Endothelial cell of umbilical vein (primary cell): ENCODE data around the gene C11orf58. TPM values are rescaled to one million over a fixed set of nuclear protein-coding genes. Genes with fewer than 3 reads are reported as not detected.
A peak's percentile ranks its signal among the peaks of the same experiment; 100 is the strongest.

Experiments used
- BruUV-seq: library from RNA; stranded (reverse); fragments of 400-500 nt; replicated peaks from 2 replicates; lab custom pipeline; 2021; lab: Mats Ljungman, UMichigan
- CTCF ChIA-PET: fragments of 300-600, 350-600 bp; sonication (Branson Sonifier 250); formaldehyde crosslinking; loops from one replicate; lab custom pipeline; 2021; ENCODE audit warnings: antibody characterized with exemption, inconsistent platforms; lab: Charles Lee
- POLR2A ChIA-PET: fragments of 300-600, 350-600 bp; sonication (Branson Sonifier 250); formaldehyde crosslinking; loops from one replicate; lab custom pipeline; 2021; ENCODE audit warnings: antibody characterized with exemption, inconsistent platforms; lab: Charles Lee
- DNase-seq: peaks from one replicate; pipeline ENCODE4 v3.0.0-alpha.2; 2011; ENCODE audit warnings: low read depth, low spot score
- FAIRE-seq: peaks from 2 replicates; lab custom pipeline; 2011; peaks lifted over from hg19 to GRCh38; lab: Jason Lieb, UNC
- H2AFZ ChIP-seq: 2 replicates; pipeline ENCODE4 v1.6.0; 2012; ENCODE audit warnings: low read depth, low read length, control low read depth, inconsistent platforms
- H3K27ac ChIP-seq: 2 replicates; pipeline ENCODE4 v1.5.1; 2011; ENCODE audit warnings: low read depth, mild to moderate bottlenecking, control low read depth, low read length, moderate library complexity; ENCODE audit not compliant: insufficient read depth
- H3K27me3 ChIP-seq, 2 experiments: 2 replicates each; pipeline versions ENCODE4 v1.6.0 to v1.6.1; 2011; ENCODE audit warnings: low read length in 2 of 2, mixed read lengths in 1 of 2; ENCODE audit not compliant: control insufficient read depth in 2 of 2, insufficient read depth in 2 of 2
- H3K36me3 ChIP-seq, 2 experiments: 2 replicates in 1 of 2; 3 replicates in 1 of 2; pipeline ENCODE4 v1.5.1; 2011; ENCODE audit warnings: low read length in 2 of 2, mild to moderate bottlenecking in 1 of 2, moderate library complexity in 1 of 2; ENCODE audit not compliant: control insufficient read depth in 2 of 2, insufficient read depth in 2 of 2; ENCODE audit errors: extremely low read depth in 1 of 2
- H3K4me1 ChIP-seq: 3 replicates; pipeline ENCODE4 v1.5.1; 2011; ENCODE audit warnings: mild to moderate bottlenecking, low read length; ENCODE audit not compliant: control insufficient read depth, insufficient read depth; ENCODE audit errors: extremely low read depth
- H3K4me2 ChIP-seq: 2 replicates; pipeline ENCODE4 v1.6.1; 2011; ENCODE audit warnings: low read length, control low read depth, mixed read lengths; ENCODE audit not compliant: insufficient read depth
- H3K4me3 ChIP-seq, 3 experiments: fragments of 200-600 bp in 1 of 3; sonication (generic), shearing (Covaris generic) in 1 of 3; replicated peaks in 1 of 3; 2 replicates each; pipeline ENCODE4 v1.5.1; 2011 to 2016; ENCODE audit warnings: control low read depth in 3 of 3, low read length in 3 of 3, mild to moderate bottlenecking in 2 of 3, inconsistent platforms in 1 of 3, low read depth in 1 of 3, moderate library complexity in 1 of 3; ENCODE audit not compliant: insufficient read depth in 1 of 3
- H3K79me2 ChIP-seq: 2 replicates; pipeline ENCODE4 v1.6.0; 2012; ENCODE audit warnings: low read length, inconsistent platforms; ENCODE audit not compliant: control insufficient read depth, insufficient read depth
- H3K9ac ChIP-seq: replicated peaks from 2 replicates; pipeline ENCODE3; 2011; ENCODE audit warnings: low read length, control low read depth; ENCODE audit not compliant: insufficient read depth; ENCODE audit errors: extremely low read depth
- H3K9me1 ChIP-seq: replicated peaks from 3 replicates; pipeline ENCODE4 v1.6.0; 2011; ENCODE audit warnings: mild to moderate bottlenecking, low read length; ENCODE audit not compliant: control insufficient read depth, insufficient read depth; ENCODE audit errors: extremely low read depth
- H3K9me3 ChIP-seq: replicated peaks from 2 replicates; pipeline ENCODE4 v1.5.1; 2012; ENCODE audit warnings: low read length, inconsistent platforms; ENCODE audit not compliant: control insufficient read depth, insufficient read depth
- H4K20me1 ChIP-seq: replicated peaks from 2 replicates; pipeline ENCODE3; 2011; ENCODE audit warnings: mild to moderate bottlenecking, low read length; ENCODE audit not compliant: control insufficient read depth, insufficient read depth; ENCODE audit errors: extremely low read depth
- EZH2 ChIP-seq: IDR thresholded peaks from 2 replicates; pipeline ENCODE4 v1.6.1; 2012; ENCODE audit warnings: borderline replicate concordance, low read depth, mild to moderate bottlenecking, moderate library complexity, low read length, inconsistent platforms; ENCODE audit not compliant: severe bottlenecking
- FOS ChIP-seq: IDR thresholded peaks from 2 replicates; pipeline ENCODE4 v1.6.1; 2011; ENCODE audit warnings: mild to moderate bottlenecking, low read length, moderate library complexity, borderline replicate concordance; ENCODE audit not compliant: insufficient read depth
- GATA2 ChIP-seq: IDR thresholded peaks from 2 replicates; pipeline ENCODE4 v1.7.0; 2011; ENCODE audit warnings: low read depth, mild to moderate bottlenecking, moderate library complexity, mixed read lengths, low read length; ENCODE audit not compliant: insufficient read length, insufficient read depth
- JUN ChIP-seq: IDR thresholded peaks from 2 replicates; pipeline ENCODE4 v1.6.1; 2011; ENCODE audit warnings: borderline replicate concordance, low read depth; ENCODE audit not compliant: insufficient read length, insufficient read depth
- MYC ChIP-seq: IDR thresholded peaks from one replicate; pipeline ENCODE4 v1.6.1; 2011; ENCODE audit warnings: mild to moderate bottlenecking, low read depth, low read length
- POLR2A ChIP-seq: IDR thresholded peaks from 2 replicates; pipeline ENCODE4 v1.6.1; 2012; ENCODE audit warnings: low read depth, mild to moderate bottlenecking, control low read depth, low read length
- POLR2AphosphoS5 ChIP-seq: IDR thresholded peaks from 2 replicates; pipeline ENCODE4 v1.6.1; 2012; ENCODE audit warnings: low read depth, mild to moderate bottlenecking, control low read depth, low read length, moderate library complexity; ENCODE audit not compliant: insufficient read depth
- dilution Hi-C: fragments of 300-500 bp; cut with MboI; formaldehyde crosslinking; loops from one replicate; pipeline ENCODE4 v1.15.0; 2019; ENCODE audit warnings: low sequenced_read_pairs; ENCODE audit not compliant: extremely low pct_ligation_motif_present
- intact Hi-C: fragments of 100-400 bp; cut with micrococcal nuclease; formaldehyde crosslinking; loops from one replicate; pipeline ENCODE4 v1.10.0; 2022
- polyA plus RNA-seq, 4 experiments: library from polyadenylated mRNA; depleted of rRNA in 3 of 4; stranded (reverse) in 3 of 4; unstranded in 1 of 4; fragments of >200 nt; gene quantifications; 2 replicates each; pipeline versions ENCODE4 v1.2.1 to v1.2.3, GENCODE V29; 2011 to 2012; ENCODE audit warnings: missing spikeins in 1 of 4
- total RNA-seq: library from RNA; stranded (reverse); gene quantifications from 2 replicates; pipeline ENCODE4 v1.2.3, GENCODE V29; 2021
- TF ChIP-seq, protein P1 (sequence below): IDR thresholded peaks from 2 replicates; pipeline ENCODE4 v1.6.1; 2011; ENCODE audit not compliant: insufficient read depth, insufficient read length
- TF ChIP-seq, protein P2 (sequence below), 2 donors: IDR thresholded peaks; 1 replicate in 1 of 2; 2 replicates in 1 of 2; pipeline ENCODE4 v1.5.1; 2011; ENCODE audit warnings: low read length in 2 of 2, mild to moderate bottlenecking in 2 of 2, moderate library complexity in 2 of 2, control low read depth in 1 of 2, inconsistent platforms in 1 of 2, low read depth in 1 of 2; ENCODE audit not compliant: insufficient read depth in 1 of 2; ENCODE audit errors: extremely low read depth in 1 of 2

C11orf58 gene
- total and polyA plus RNA-seq, 2 donors (not counting 3 experiments of a cell fraction or from before 2014, with no cell fraction given) = 88.4 to 150 TPM

DNA sequence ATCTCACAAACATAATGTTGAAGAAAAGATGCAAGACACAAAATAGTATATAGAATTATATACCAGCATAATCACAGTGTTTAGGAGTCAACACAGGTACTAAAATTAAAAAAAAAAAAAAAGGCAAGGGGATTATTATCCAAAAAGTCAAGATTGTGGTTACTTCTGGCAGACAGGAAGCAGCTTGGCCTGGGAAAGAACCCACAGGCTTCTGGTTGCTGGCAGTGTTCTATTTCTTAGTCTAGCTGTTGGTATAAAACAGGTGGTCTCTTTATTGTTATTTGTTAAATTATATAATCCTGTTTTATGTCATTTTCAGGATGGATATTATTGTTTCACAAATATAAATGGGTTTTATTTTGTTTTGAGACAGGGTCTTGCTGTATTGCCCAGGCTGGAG is 54.0 kb downstream of the C11orf58 start:
- no peak overlapping the region for H3K9ac ChIP-seq
- H3K79me2 ChIP-seq = no peaks in the 10 kb centered on the region
- no peaks in the 10 kb centered on the region for H3K9me1 ChIP-seq
- FAIRE-seq = peak; percentile 74
- intact Hi-C loops = loop anchor here (5.0 kb wide), 1 partner anchor 560 kb away; the partner anchor contains the start of gene NCR3LG1
- H3K27me3 ChIP-seq = no peaks in the 10 kb centered on the region
- no peaks in the 10 kb centered on the region for H3K9me3 ChIP-seq
- ChIA-PET POLR2A (no interaction called here), CTCF (interaction anchor here (0.9 to 2.8 kb wide), 6 partner anchors 8 to 229 kb away, joined by 3 to 14 read pairs (median 4); no protein-coding TSS in a partner anchor)
- no TSS peak for BruUV-seq
- H3K4me3 ChIP-seq = no peak overlapping the region
- TF ChIP-seq, protein P1, sequence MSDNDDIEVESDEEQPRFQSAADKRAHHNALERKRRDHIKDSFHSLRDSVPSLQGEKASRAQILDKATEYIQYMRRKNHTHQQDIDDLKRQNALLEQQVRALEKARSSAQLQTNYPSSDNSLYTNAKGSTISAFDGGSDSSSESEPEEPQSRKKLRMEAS = no peak
- TF ChIP-seq POLR2AphosphoS5 = no peak
- no peak for TF ChIP-seq GATA2
- TF ChIP-seq POLR2A = no peak
- TF ChIP-seq EZH2 = no peak
- TF ChIP-seq MYC = no peak
- TF ChIP-seq, protein P2, sequence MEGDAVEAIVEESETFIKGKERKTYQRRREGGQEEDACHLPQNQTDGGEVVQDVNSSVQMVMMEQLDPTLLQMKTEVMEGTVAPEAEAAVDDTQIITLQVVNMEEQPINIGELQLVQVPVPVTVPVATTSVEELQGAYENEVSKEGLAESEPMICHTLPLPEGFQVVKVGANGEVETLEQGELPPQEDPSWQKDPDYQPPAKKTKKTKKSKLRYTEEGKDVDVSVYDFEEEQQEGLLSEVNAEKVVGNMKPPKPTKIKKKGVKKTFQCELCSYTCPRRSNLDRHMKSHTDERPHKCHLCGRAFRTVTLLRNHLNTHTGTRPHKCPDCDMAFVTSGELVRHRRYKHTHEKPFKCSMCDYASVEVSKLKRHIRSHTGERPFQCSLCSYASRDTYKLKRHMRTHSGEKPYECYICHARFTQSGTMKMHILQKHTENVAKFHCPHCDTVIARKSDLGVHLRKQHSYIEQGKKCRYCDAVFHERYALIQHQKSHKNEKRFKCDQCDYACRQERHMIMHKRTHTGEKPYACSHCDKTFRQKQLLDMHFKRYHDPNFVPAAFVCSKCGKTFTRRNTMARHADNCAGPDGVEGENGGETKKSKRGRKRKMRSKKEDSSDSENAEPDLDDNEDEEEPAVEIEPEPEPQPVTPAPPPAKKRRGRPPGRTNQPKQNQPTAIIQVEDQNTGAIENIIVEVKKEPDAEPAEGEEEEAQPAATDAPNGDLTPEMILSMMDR (IDR thresholded peaks at IDR 0.05; ENCODE audit: extremely low read depth in 1 of 2, insufficient read depth in 1 of 2, low read depth in 1 of 2, low read length in 2 of 2) = no peak
- TF ChIP-seq FOS = no peak
- TF ChIP-seq JUN = no peak
- dilution Hi-C loops = no loop called here
- H3K4me2 ChIP-seq = peak overlapping the region; percentile 51
- DNase-seq = peak; percentile 52
- H2AFZ ChIP-seq = no peak overlapping the region
- no peaks in the 10 kb centered on the region for H4K20me1 ChIP-seq
- peak overlapping the region; percentile 89 for H3K27ac ChIP-seq
- peaks cover 41% of the 10 kb centered on the region for H3K4me1 ChIP-seq
- H3K36me3 ChIP-seq = no peaks in the 10 kb centered on the region
